ENCODE results near the gene ADPRS. TPM values are rescaled to one million over a fixed set of nuclear protein-coding genes. Genes with fewer than 3 reads are reported as not detected.

Gene ADPRS
- total and polyA plus RNA-seq, 9 of the 15 experiments (the other 6 are each of a cell fraction or from before 2014, with no cell fraction given), result 5.9 to 40.0 (median 27.4) TPM

GRCh38 chr1:36095760-36096405, 7.2 kb downstream of the ADPRS start (continued):
- TF ChIP-seq ARID4B (CRISPR knock-in tag; IDR thresholded peaks at IDR 0.05) (no peak), SMAD2 (IDR thresholded peaks at IDR 0.05; ENCODE audit: low read depth, low read length) (no peak), OTX1 (CRISPR knock-in tag; IDR thresholded peaks at IDR 0.05) (no peak)
